Endothelial cell of umbilical vein (primary cell): ENCODE data around the gene POLG.

ENCODE experiments used
- CTCF ChIP-seq, 2 donors: IDR thresholded peaks; 1 replicate in 1 of 2; 2 replicates in 1 of 2; pipeline ENCODE4 v1.5.1; 2011; ENCODE audit warnings: low read length in 2 of 2, mild to moderate bottlenecking in 2 of 2, moderate library complexity in 2 of 2, control low read depth in 1 of 2, inconsistent platforms in 1 of 2, low read depth in 1 of 2; ENCODE audit not compliant: insufficient read depth in 1 of 2; ENCODE audit errors: extremely low read depth in 1 of 2
- EZH2 ChIP-seq: IDR thresholded peaks from 2 replicates; pipeline ENCODE4 v1.6.1; 2012; ENCODE audit warnings: borderline replicate concordance, low read depth, mild to moderate bottlenecking, moderate library complexity, low read length, inconsistent platforms; ENCODE audit not compliant: severe bottlenecking
- FOS ChIP-seq: IDR thresholded peaks from 2 replicates; pipeline ENCODE4 v1.6.1; 2011; ENCODE audit warnings: mild to moderate bottlenecking, low read length, moderate library complexity, borderline replicate concordance; ENCODE audit not compliant: insufficient read depth
- GATA2 ChIP-seq: IDR thresholded peaks from 2 replicates; pipeline ENCODE4 v1.7.0; 2011; ENCODE audit warnings: low read depth, mild to moderate bottlenecking, moderate library complexity, mixed read lengths, low read length; ENCODE audit not compliant: insufficient read length, insufficient read depth
- JUN ChIP-seq: IDR thresholded peaks from 2 replicates; pipeline ENCODE4 v1.6.1; 2011; ENCODE audit warnings: borderline replicate concordance, low read depth; ENCODE audit not compliant: insufficient read length, insufficient read depth
- MAX ChIP-seq: IDR thresholded peaks from 2 replicates; pipeline ENCODE4 v1.6.1; 2011; ENCODE audit not compliant: insufficient read depth, insufficient read length
- MYC ChIP-seq: IDR thresholded peaks from one replicate; pipeline ENCODE4 v1.6.1; 2011; ENCODE audit warnings: mild to moderate bottlenecking, low read depth, low read length
- POLR2A ChIP-seq: IDR thresholded peaks from 2 replicates; pipeline ENCODE4 v1.6.1; 2012; ENCODE audit warnings: low read depth, mild to moderate bottlenecking, control low read depth, low read length
- POLR2AphosphoS5 ChIP-seq: IDR thresholded peaks from 2 replicates; pipeline ENCODE4 v1.6.1; 2012; ENCODE audit warnings: low read depth, mild to moderate bottlenecking, control low read depth, low read length, moderate library complexity; ENCODE audit not compliant: insufficient read depth

DNA sequence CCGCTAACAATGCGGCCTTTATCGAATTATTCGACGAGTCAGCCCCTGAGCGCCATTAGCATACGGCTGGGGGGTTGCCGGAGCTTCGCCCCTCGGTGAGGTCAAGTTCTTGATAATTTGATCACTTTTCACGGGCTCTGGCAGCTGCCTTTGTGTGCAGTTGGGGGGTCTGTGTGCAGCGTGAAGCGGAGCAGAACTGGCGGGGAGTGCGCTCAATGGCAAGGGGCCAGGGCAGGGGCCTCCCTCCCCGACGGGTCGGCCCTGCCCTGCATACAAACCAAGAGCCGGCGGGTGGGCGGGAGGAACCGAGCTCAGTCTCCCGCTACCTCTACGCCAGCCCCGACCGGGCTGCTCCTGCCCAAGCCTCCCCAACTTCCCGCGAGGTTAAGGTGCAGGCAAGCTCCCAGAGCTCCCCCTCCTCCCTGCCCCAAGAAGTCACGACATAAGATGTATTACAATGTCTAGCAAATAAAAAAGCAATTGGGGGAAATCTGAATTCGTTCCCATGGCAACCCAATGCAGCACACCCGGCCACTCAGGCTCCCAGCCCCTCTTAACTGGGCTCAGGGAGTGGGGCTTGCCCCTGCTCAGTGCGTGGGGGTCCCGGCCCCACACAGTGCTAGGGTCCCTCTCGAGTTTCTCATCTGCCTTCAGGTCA is 34.1 kb upstream of the POLG start:
- TF ChIP-seq CTCF (IDR thresholded peaks at IDR 0.05; ENCODE audit: extremely low read depth in 1 of 2, insufficient read depth in 1 of 2, low read depth in 1 of 2, low read length in 2 of 2) = no peak
- TF ChIP-seq POLR2A = no peak
- no peak for TF ChIP-seq MAX
- TF ChIP-seq EZH2 = no peak
- no peak for TF ChIP-seq POLR2AphosphoS5
- TF ChIP-seq JUN = no peak
- no peak for TF ChIP-seq GATA2
- TF ChIP-seq FOS = no peak
- no peak for TF ChIP-seq MYC
